ENCODE data around the gene ROMO1. TPM values are rescaled to one million over a fixed set of nuclear protein-coding genes. Genes with fewer than 3 reads are reported as not detected.

Gene ROMO1
- total and polyA plus RNA-seq, 2 of the 8 experiments (the other 6 are each of a cell fraction or from before 2014, with no cell fraction given), result 164 to 702 TPM

DNA sequence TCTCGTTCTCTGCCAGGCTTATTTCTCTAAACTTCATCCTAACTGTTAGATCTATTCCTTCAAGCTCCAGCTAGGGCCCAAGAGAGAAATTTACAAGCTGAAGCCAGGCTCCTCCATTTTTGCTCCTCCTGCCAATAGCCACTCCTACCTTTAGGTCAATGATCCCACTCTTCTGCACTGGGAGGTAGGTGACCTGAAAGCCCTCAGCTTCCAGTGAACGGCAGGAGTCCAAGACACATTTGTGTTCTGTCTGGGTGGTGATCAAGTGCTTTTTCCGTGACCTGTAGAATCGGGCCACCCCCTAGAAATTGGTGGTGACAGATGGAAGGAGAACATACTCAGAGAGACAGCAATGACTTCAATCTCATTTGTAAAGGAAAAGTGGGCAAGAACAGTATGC lies 8.9 kb upstream of the ROMO1 start:
- CTCF ChIA-PET (ENCODE audit: partially characterized antibody), result interaction anchor here (0.7 kb wide), 1 partner anchor 143 kb away, joined by 3 read pairs; no protein-coding TSS in a partner anchor
- Histone ChIP-seq H3K9me3 (ENCODE audit: insufficient read depth in 2 of 2, low read depth in 1 of 2, low read length in 1 of 2) (peaks cover 0 to 5% of the 10 kb centered on the region in 2 experiments; a peak in 1 of 4 replicates), H2BK15ac (ENCODE audit: low read length) (no peak overlapping the region), H3K56ac (replicated peaks; ENCODE audit: insufficient read length, low read depth, low read length) (no peak overlapping the region), H3K4ac (replicated peaks; ENCODE audit: insufficient read length, low read depth, low read length) (no peak overlapping the region), H3K27ac (ENCODE audit: low read depth, low read length) (no peak overlapping the region), H2BK120ac (replicated peaks; ENCODE audit: low read depth, low read length) (no peak overlapping the region), H3K23me2 (ENCODE audit: low read depth, low read length) (no peaks in the 10 kb centered on the region), H4K20me1 (replicated peaks in 1 of 2; ENCODE audit: control insufficient read depth in 1 of 2, insufficient read depth in 2 of 2, low read length in 2 of 2) (no peaks in the 10 kb centered on the region), H2BK12ac (ENCODE audit: low read depth, low read length) (no peak overlapping the region), H4K5ac (ENCODE audit: insufficient read length, low read depth, low read length) (no peak overlapping the region), H3K4me3 (ENCODE audit: extremely low read depth in 1 of 4, insufficient read depth in 2 of 4, low read depth in 3 of 4, low read length in 4 of 4) (no peak overlapping the region), H2AK5ac (ENCODE audit: low read depth, low read length) (no peak overlapping the region), H3K79me1 (ENCODE audit: low read depth, low read length) (no peaks in the 10 kb centered on the region), H3K36me3 (ENCODE audit: control insufficient read depth in 2 of 4, insufficient read depth in 4 of 4, low read length in 3 of 4) (peaks cover 0 to 22% (median 9%) of the 10 kb centered on the region in 4 experiments; a peak in 4 of 8 replicates), H3K9ac (replicated peaks in 1 of 4; ENCODE audit: extremely low read depth in 1 of 4, low read depth in 3 of 4, low read length in 3 of 4) (no peak overlapping the region), H3K4me2 (ENCODE audit: insufficient read depth in 1 of 2, low read depth in 2 of 2, low read length in 2 of 2) (no peak overlapping the region), H3K23ac (ENCODE audit: insufficient read length) (no peak overlapping the region), H2BK20ac (ENCODE audit: low read length) (no peak overlapping the region), H2BK5ac (ENCODE audit: low read depth, low read length) (no peak overlapping the region), H3K14ac (ENCODE audit: insufficient read length) (no peak overlapping the region), H3K27me3 (replicated peaks in 1 of 4; ENCODE audit: control insufficient read depth in 3 of 4, extremely low read depth in 1 of 4, insufficient read depth in 3 of 4, low read length in 3 of 4) (no peaks in the 10 kb centered on the region), H4K91ac (replicated peaks; ENCODE audit: insufficient read length, low read length) (no peak overlapping the region), H3K79me2 (ENCODE audit: control insufficient read depth in 1 of 2, insufficient read depth in 2 of 2, low read length in 2 of 2) (no peaks in the 10 kb centered on the region), H2AFZ (ENCODE audit: low read length) (no peak overlapping the region), H4K8ac (ENCODE audit: extremely low read depth, insufficient read depth, low read length) (no peak overlapping the region), H3K18ac (ENCODE audit: extremely low read depth, low read length) (no peak overlapping the region), H3K4me1 (replicated peaks in 1 of 4; ENCODE audit: control insufficient read depth in 3 of 4, insufficient read depth in 4 of 4, low read length in 3 of 4) (no peaks in the 10 kb centered on the region)
- WGBS, 2 experiments (ENCODE audit: extremely low coverage in 1 of 2, insufficient coverage in 1 of 2, insufficient read length in 1 of 2, insufficient replicate concordance in 2 of 2, low coverage in 1 of 2, low lambda C conversion rate in 2 of 2, missing lambda C conversion rate in 1 of 2), result 92% methylated on average over 4 of the region's 4 CpGs; no CpG with 5 or more reads in 1 of the 2 experiments
- TF ChIP-seq JUN (IDR thresholded peaks at IDR 0.05; ENCODE audit: low read depth, low read length) (no peak), EGR1 (IDR thresholded peaks at IDR 0.05; ENCODE audit: borderline replicate concordance, low read depth, low read length) (no peak), KDM4A (IDR thresholded peaks at IDR 0.05; ENCODE audit: low read depth, low read length, severe bottlenecking) (no peak), JUND (IDR thresholded peaks at IDR 0.05; ENCODE audit: low read length) (no peak)
- POLR2A ChIA-PET (ENCODE audit: partially characterized antibody), result interaction anchor here (1.1 to 2.2 kb wide), 3 partner anchors 13 to 52 kb away, joined by 3 to 6 read pairs (median 3); partner anchors contain the start of gene RBM39
- FAIRE-seq, result no peak
- DNase-seq (ENCODE audit: low read depth in 1 of 2, low spot score in 2 of 2), result no peak
